Upper lobe of right lung (tissue), 1 donor: ENCODE data around the gene SH3TC1. TPM values are rescaled to one million over a fixed set of nuclear protein-coding genes. Genes with fewer than 3 reads are reported as not detected.

Experiments
- ATAC-seq: fragments of 200-7000 bp; cut with Tn5 transposase; one replicate; pipeline ENCODE4 v1.9.1; 2020; ENCODE audit warnings: mild to moderate bottlenecking, moderate library complexity
- DNase-seq: peaks from one replicate; pipeline ENCODE4 v3.0.0-alpha.2; 2020
- H3K27ac ChIP-seq: fragments of 200-600 bp; one replicate; pipeline ENCODE4 v1.8.0; 2022
- H3K27me3 ChIP-seq: fragments of 200-600 bp; one replicate; pipeline ENCODE4 v1.8.0; 2022; ENCODE audit warnings: mild to moderate bottlenecking
- H3K36me3 ChIP-seq: fragments of 200-600 bp; one replicate; pipeline ENCODE4 v1.8.0; 2022
- H3K4me1 ChIP-seq: fragments of 200-600 bp; one replicate; pipeline ENCODE4 v1.8.0; 2022
- H3K4me3 ChIP-seq: fragments of 200-600 bp; one replicate; pipeline ENCODE4 v1.8.0; 2022; ENCODE audit warnings: mild to moderate bottlenecking
- H3K9me3 ChIP-seq: fragments of 200-600 bp; one replicate; pipeline ENCODE4 v1.8.0; 2022
- intact Hi-C: fragments of 100-400 bp; cut with DNase I; formaldehyde crosslinking; loops from one replicate; pipeline ENCODE4 v1.11.0; 2022
- total RNA-seq: library from RNA; stranded (reverse); fragmentation: NEBNext Ultra II Directional; extraction: Animal tissue kit (Norgen Biotek cat#: 25700); gene quantifications from one replicate; pipeline ENCODE4 v1.2.1, GENCODE V29; 2021
- TF ChIP-seq, protein P1 (sequence below): fragments of 200-600 bp; IDR thresholded peaks from one replicate; pipeline ENCODE4 v1.8.0; 2022; ENCODE audit warnings: antibody characterized with exemption
- donor health status: DM: no; HTN: yes; CAD: no; lungs with severe emphysema.

SH3TC1 gene
- total RNA-seq, 1 donor from 2014 or later: 71.7 TPM

DNA sequence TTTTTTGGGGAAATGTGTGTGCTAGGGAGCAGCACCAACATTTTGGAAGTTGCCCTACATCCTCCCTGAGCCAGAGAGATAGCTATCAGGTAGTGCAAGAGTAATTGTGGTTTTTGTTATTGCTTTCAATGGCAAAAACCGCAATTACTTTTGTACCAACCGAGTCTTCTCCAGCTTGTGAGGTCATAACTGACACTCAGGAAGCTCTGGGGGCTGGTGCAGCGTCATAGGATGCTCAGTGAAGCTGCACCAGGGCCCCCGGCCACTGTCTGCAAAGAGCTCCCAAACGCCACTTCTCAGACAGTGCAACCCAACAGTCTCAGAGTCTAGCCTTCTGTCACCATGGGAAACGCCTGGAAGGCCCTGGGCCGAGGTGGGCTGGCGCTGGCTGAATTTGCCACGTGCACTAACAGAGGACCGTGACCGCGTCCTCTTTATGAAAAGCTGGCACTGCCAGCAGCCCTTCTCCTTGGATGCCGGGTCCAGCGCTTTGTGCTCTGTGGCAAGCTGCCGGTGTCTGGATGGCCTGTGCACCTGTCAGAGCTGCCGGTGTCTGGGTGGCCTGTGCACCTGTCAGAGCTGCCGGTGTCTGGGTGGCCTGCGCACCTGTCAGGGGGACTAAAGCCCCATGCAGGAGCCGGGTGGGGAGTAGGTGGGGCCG is 19.4 kb downstream of the SH3TC1 start:
- TF ChIP-seq, protein P1, sequence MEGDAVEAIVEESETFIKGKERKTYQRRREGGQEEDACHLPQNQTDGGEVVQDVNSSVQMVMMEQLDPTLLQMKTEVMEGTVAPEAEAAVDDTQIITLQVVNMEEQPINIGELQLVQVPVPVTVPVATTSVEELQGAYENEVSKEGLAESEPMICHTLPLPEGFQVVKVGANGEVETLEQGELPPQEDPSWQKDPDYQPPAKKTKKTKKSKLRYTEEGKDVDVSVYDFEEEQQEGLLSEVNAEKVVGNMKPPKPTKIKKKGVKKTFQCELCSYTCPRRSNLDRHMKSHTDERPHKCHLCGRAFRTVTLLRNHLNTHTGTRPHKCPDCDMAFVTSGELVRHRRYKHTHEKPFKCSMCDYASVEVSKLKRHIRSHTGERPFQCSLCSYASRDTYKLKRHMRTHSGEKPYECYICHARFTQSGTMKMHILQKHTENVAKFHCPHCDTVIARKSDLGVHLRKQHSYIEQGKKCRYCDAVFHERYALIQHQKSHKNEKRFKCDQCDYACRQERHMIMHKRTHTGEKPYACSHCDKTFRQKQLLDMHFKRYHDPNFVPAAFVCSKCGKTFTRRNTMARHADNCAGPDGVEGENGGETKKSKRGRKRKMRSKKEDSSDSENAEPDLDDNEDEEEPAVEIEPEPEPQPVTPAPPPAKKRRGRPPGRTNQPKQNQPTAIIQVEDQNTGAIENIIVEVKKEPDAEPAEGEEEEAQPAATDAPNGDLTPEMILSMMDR: no peak
- peaks cover 20% of the 10 kb centered on the region for H3K4me1 ChIP-seq
- DNase-seq (no peak), ATAC-seq (no peak)
- H3K27me3 ChIP-seq: no peaks in the 10 kb centered on the region
- H3K9me3 ChIP-seq: no peaks in the 10 kb centered on the region
- peaks cover 59% of the 10 kb centered on the region for H3K36me3 ChIP-seq
- intact Hi-C loops: no loop called here
- H3K27ac ChIP-seq: no peak overlapping the region
- H3K4me3 ChIP-seq: no peak overlapping the region

- DNase-seq: no peak
- H3K36me3 ChIP-seq: peaks cover 60% of the 10 kb centered on the region
- TF ChIP-seq, protein P1: no peak
- H3K4me3 ChIP-seq: no peak overlapping the region
- no peaks in the 10 kb centered on the region for H3K27me3 ChIP-seq
- H3K27ac ChIP-seq: no peak overlapping the region
- H3K4me1 ChIP-seq: peaks cover 20% of the 10 kb centered on the region
- intact Hi-C loops: no loop called here
- no peaks in the 10 kb centered on the region for H3K9me3 ChIP-seq
- ATAC-seq: no peak
Measured at GRCh38 chr4:8219236-8219635, 20.1 kb downstream of the SH3TC1 start.

DNA sequence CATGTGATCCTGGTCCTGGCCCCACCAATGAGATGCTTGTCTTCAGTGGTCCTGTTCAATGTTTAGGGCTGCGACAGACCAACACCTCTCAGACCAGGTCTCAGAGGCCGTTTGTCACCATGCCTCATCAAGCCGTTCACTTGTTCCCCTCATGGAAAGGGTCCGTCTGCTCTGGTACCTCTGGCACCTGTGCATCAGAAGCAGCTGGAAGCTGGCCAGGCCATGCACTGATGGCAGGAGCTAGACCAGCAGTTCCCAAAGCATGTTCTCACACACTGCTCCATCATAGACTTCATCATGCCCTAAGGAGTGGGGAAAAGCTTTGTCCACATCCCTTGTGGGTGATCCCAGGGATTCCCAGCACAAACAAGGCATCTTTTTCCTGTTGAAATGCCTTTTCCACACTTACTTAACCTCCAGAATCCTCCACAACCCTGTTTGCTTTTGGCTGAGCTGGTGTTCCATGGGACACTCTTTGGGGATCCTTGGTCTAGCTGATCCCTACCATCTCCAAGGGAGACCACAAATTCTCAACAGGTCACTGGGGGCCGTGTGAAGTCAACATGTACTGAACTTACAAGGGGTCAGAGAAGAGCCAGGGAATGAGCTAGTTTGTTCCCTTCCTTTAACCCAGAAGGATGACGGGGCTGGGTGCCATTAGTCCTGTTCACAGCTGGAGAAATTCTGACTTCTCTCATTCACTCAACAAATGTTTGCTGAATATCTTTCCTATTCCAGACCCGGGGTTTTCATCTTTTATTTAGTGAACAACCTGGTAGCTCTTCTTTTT is 21.8 kb downstream of the SH3TC1 start:
- Histone ChIP-seq H3K27me3 (no peaks in the 10 kb centered on the region), H3K9me3 (no peaks in the 10 kb centered on the region), H3K4me1 (peaks cover 15% of the 10 kb centered on the region), H3K27ac (peak overlapping the region; percentile 1), H3K4me3 (no peak overlapping the region), H3K36me3 (peaks cover 58% of the 10 kb centered on the region)
- DNase-seq (no peak), ATAC-seq (peak; percentile 16)
- intact Hi-C loops: no loop called here
- TF ChIP-seq, protein P1: no peak

DNA sequence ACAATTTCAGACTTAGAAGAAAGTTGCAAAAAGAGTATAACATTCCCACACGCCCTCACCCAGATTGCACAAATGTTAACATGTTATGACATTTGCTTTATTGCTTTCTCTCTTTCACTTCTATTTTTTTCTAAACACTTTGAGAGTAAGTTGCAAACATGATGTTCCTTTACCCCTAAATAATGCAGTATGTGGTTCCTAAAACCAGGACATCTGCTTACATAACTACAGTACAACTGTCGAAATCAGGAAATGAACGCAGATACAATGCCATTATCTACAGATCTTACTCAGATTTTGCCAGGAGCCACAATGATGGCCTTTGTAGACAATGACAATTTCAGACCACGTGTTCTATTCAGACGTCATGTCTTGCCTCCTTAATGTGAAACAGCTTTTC is 22.4 kb downstream of the SH3TC1 start:
- intact Hi-C loops: no loop called here
- Histone ChIP-seq H3K4me1 (peaks cover 15% of the 10 kb centered on the region), H3K27me3 (no peaks in the 10 kb centered on the region), H3K4me3 (no peak overlapping the region), H3K9me3 (no peaks in the 10 kb centered on the region), H3K27ac (peak overlapping the region; percentile 1), H3K36me3 (peaks cover 52% of the 10 kb centered on the region)
- ATAC-seq (peak; percentile 78), DNase-seq (no peak)
- TF ChIP-seq, protein P1: no peak

DNA sequence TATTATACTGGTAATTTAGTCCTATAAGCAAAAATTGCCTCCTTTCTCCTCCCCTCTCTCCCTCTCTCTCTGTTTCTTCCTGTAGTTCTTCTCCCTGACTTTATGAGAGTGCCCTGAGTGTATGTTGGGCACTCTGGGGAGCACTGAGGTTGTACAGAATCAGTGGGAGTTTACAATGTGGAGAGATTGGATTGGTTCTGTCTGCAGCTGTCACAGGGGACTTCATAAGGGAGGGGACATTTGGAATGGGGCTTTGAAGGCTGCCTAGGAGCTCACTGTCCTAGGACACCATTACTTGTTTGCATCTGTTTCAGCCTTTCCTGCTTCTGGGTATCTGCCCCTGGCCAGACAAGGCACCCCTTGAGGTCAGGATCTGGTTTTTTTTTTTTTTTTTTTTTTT is 22.9 kb downstream of the SH3TC1 start:
- Histone ChIP-seq H3K9me3 (no peaks in the 10 kb centered on the region), H3K27ac (peak overlapping the region; percentile 60), H3K4me3 (no peak overlapping the region), H3K4me1 (peaks cover 15% of the 10 kb centered on the region), H3K36me3 (peaks cover 55% of the 10 kb centered on the region), H3K27me3 (no peaks in the 10 kb centered on the region)
- DNase-seq: no peak
- intact Hi-C loops: no loop called here
- no peak for ATAC-seq
- TF ChIP-seq, protein P1: no peak
